Panc1 (cell line): ENCODE data around the gene PCIF1. TPM values are rescaled to one million over a fixed set of nuclear protein-coding genes. Genes with fewer than 3 reads are reported as not detected.
A peak's percentile ranks its signal among the peaks of the same experiment; 100 is the strongest.

Experiments
- ATAC-seq: fragments of 200-7000 bp; cut with Tn5 transposase; 2 replicates; pipeline ENCODE4 v1.9.1; 2020; ENCODE audit warnings: mild to moderate bottlenecking, moderate library complexity
- BruUV-seq: library from RNA; stranded (reverse); fragments of 400-500 nt; replicated peaks from 2 replicates; lab custom pipeline; 2021; lab: Mats Ljungman, UMichigan
- CTCF ChIA-PET: fragments of 300-600 bp; sonication (Branson Sonifier 250); formaldehyde crosslinking; loops from one replicate; lab custom pipeline; 2022; ENCODE audit warnings: antibody characterized with exemption; lab: Charles Lee
- POLR2A ChIA-PET: fragments of 300-600 bp; sonication (Branson Sonifier 250); formaldehyde crosslinking; loops from one replicate; lab custom pipeline; 2022; ENCODE audit warnings: antibody characterized with exemption; lab: Charles Lee
- DNase-seq: peaks from one replicate; pipeline ENCODE4 v3.0.0-alpha.2; 2010; ENCODE audit warnings: low read depth, low spot score
- H3K27ac ChIP-seq: 2 replicates; pipeline ENCODE4 v1.5.1; 2011; ENCODE audit warnings: mild to moderate bottlenecking, low read length, inconsistent platforms
- H3K27me3 ChIP-seq: fragments of 200-500 bp; sonication (Bioruptor generic); 2 replicates; pipeline ENCODE4 v1.6.0; 2014; ENCODE audit warnings: low read length, inconsistent platforms; ENCODE audit not compliant: control insufficient read depth, insufficient read depth
- H3K36me3 ChIP-seq: fragments of 200-500 bp; sonication (Bioruptor generic); 2 replicates; pipeline ENCODE4 v1.5.1; 2014; ENCODE audit warnings: inconsistent platforms, mild to moderate bottlenecking, low read length, moderate library complexity; ENCODE audit not compliant: control insufficient read depth, insufficient read depth
- H3K4me1 ChIP-seq: 2 replicates; pipeline ENCODE4 v1.5.1; 2011; ENCODE audit warnings: inconsistent platforms, mild to moderate bottlenecking, low read length, moderate library complexity; ENCODE audit not compliant: control insufficient read depth, insufficient read depth
- H3K4me3 ChIP-seq, 2 experiments: 2 replicates each; pipeline ENCODE4 v1.5.1; 2011 to 2012; ENCODE audit warnings: low read depth in 2 of 2, low read length in 2 of 2, mild to moderate bottlenecking in 2 of 2, inconsistent platforms in 1 of 2, moderate library complexity in 1 of 2
- H3K9me3 ChIP-seq: fragments of 200-500 bp; sonication (Bioruptor generic); 2 replicates; pipeline ENCODE4 v1.5.1; 2014; ENCODE audit warnings: low read depth, mild to moderate bottlenecking, inconsistent platforms, low read length, moderate library complexity; ENCODE audit not compliant: control insufficient read depth, insufficient read depth
- POLR2AphosphoS5 ChIP-seq: IDR thresholded peaks from 2 replicates; pipeline ENCODE4 v1.6.1; 2012; ENCODE audit warnings: mild to moderate bottlenecking, low read depth, low read length, moderate library complexity
- SIN3A ChIP-seq: IDR thresholded peaks from 2 replicates; pipeline ENCODE4 v1.6.1; 2012; ENCODE audit warnings: low read depth, mild to moderate bottlenecking, low read length, moderate library complexity, borderline replicate concordance; ENCODE audit not compliant: insufficient read depth
- TCF7L2 ChIP-seq: IDR thresholded peaks from 2 replicates; pipeline ENCODE4 v1.6.1; 2011; ENCODE audit warnings: mild to moderate bottlenecking, low read depth, low read length, inconsistent platforms
- in situ Hi-C: cut with HindIII; loops from 2 replicates; pipeline ENCODE4 v1.10.0; 2016; ENCODE audit warnings: low sequenced_read_pairs, low pct_unique_long_range_greater_than_20kb
- intact Hi-C: fragments of 100-400 bp; cut with micrococcal nuclease; formaldehyde crosslinking; loops from one replicate; pipeline ENCODE4 v1.10.0; 2022; ENCODE audit not compliant: unreplicated experiment
- total RNA-seq: library from RNA; stranded (reverse); gene quantifications from one replicate; pipeline ENCODE4 v1.2.1, GENCODE V29; 2021; ENCODE audit not compliant: unreplicated experiment
- TF ChIP-seq, protein P1 (sequence below), 2 experiments: IDR thresholded peaks; 2 replicates each; pipeline ENCODE4 v1.6.1; 2011 to 2012; ENCODE audit warnings: low read depth in 2 of 2, control low read depth in 1 of 2, low read length in 1 of 2, mild to moderate bottlenecking in 1 of 2, moderate library complexity in 1 of 2; ENCODE audit not compliant: insufficient read depth in 1 of 2
- TF ChIP-seq, protein P2 (sequence below): fragments of 450-650 bp; IDR thresholded peaks from 2 replicates; pipeline ENCODE4 v1.5.1; 2017; ENCODE audit warnings: mild to moderate bottlenecking

Gene PCIF1
- total RNA-seq, 1 experiment from 2014 or later, result 24.6 TPM

DNA sequence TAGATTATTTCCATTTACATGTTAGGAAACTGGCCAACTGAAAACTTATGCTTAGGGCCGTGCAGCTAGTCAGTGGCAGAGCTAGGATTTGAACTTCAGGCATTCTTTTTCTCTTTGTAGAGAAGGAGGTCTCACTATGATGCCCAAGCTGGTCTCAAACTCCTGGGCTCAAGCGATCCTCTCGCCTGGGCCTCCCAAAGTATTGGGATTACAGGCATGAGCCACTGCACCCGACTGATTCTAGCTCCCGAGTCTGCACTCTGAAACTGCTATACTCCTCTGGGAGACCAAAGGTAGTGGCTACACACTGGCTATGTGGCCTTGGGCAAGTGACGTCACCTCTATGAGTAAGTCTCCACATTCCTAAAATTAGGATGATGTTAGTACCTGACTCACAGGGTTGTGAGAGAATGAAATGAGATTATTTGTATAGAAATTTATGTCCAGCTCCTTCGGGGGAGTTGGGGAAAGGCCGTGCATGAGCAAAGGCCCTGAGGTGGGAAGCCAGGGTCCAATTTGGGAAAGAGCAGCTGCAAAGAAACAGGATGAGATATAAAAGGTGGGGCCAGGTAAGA lies 28.9 kb upstream of the PCIF1 start:
- TF ChIP-seq TCF7L2 (no peak), SIN3A (no peak), POLR2AphosphoS5 (no peak)
- TF ChIP-seq, protein P1, sequence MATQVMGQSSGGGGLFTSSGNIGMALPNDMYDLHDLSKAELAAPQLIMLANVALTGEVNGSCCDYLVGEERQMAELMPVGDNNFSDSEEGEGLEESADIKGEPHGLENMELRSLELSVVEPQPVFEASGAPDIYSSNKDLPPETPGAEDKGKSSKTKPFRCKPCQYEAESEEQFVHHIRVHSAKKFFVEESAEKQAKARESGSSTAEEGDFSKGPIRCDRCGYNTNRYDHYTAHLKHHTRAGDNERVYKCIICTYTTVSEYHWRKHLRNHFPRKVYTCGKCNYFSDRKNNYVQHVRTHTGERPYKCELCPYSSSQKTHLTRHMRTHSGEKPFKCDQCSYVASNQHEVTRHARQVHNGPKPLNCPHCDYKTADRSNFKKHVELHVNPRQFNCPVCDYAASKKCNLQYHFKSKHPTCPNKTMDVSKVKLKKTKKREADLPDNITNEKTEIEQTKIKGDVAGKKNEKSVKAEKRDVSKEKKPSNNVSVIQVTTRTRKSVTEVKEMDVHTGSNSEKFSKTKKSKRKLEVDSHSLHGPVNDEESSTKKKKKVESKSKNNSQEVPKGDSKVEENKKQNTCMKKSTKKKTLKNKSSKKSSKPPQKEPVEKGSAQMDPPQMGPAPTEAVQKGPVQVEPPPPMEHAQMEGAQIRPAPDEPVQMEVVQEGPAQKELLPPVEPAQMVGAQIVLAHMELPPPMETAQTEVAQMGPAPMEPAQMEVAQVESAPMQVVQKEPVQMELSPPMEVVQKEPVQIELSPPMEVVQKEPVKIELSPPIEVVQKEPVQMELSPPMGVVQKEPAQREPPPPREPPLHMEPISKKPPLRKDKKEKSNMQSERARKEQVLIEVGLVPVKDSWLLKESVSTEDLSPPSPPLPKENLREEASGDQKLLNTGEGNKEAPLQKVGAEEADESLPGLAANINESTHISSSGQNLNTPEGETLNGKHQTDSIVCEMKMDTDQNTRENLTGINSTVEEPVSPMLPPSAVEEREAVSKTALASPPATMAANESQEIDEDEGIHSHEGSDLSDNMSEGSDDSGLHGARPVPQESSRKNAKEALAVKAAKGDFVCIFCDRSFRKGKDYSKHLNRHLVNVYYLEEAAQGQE (IDR thresholded peaks at IDR 0.05; ENCODE audit: insufficient read depth in 1 of 2, low read depth in 2 of 2, low read length in 1 of 2), result no peak
- TF ChIP-seq, protein P2, sequence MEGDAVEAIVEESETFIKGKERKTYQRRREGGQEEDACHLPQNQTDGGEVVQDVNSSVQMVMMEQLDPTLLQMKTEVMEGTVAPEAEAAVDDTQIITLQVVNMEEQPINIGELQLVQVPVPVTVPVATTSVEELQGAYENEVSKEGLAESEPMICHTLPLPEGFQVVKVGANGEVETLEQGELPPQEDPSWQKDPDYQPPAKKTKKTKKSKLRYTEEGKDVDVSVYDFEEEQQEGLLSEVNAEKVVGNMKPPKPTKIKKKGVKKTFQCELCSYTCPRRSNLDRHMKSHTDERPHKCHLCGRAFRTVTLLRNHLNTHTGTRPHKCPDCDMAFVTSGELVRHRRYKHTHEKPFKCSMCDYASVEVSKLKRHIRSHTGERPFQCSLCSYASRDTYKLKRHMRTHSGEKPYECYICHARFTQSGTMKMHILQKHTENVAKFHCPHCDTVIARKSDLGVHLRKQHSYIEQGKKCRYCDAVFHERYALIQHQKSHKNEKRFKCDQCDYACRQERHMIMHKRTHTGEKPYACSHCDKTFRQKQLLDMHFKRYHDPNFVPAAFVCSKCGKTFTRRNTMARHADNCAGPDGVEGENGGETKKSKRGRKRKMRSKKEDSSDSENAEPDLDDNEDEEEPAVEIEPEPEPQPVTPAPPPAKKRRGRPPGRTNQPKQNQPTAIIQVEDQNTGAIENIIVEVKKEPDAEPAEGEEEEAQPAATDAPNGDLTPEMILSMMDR, result no peak
- ATAC-seq (peak; percentile 69), DNase-seq (peak; percentile 58)
- peaks cover 8% of the 10 kb centered on the region for H3K4me1 ChIP-seq
- in situ Hi-C loops, result no loop called here
- intact Hi-C loops, result no loop called here
- ChIA-PET POLR2A (interaction anchor here (1.1 kb wide), 1 partner anchor 19 kb away, joined by 6 read pairs; no protein-coding TSS in a partner anchor), CTCF (interaction anchor here (0.5 to 1.5 kb wide), 3 partner anchors 13 to 54 kb away, joined by 3 to 4 read pairs (median 3); no protein-coding TSS in a partner anchor)
- no peak overlapping the region for H3K4me3 ChIP-seq
- no TSS peak for BruUV-seq
- H3K27ac ChIP-seq, result no peak overlapping the region
- no peaks in the 10 kb centered on the region for H3K9me3 ChIP-seq
- no peaks in the 10 kb centered on the region for H3K27me3 ChIP-seq
- H3K36me3 ChIP-seq, result no peaks in the 10 kb centered on the region

DNA sequence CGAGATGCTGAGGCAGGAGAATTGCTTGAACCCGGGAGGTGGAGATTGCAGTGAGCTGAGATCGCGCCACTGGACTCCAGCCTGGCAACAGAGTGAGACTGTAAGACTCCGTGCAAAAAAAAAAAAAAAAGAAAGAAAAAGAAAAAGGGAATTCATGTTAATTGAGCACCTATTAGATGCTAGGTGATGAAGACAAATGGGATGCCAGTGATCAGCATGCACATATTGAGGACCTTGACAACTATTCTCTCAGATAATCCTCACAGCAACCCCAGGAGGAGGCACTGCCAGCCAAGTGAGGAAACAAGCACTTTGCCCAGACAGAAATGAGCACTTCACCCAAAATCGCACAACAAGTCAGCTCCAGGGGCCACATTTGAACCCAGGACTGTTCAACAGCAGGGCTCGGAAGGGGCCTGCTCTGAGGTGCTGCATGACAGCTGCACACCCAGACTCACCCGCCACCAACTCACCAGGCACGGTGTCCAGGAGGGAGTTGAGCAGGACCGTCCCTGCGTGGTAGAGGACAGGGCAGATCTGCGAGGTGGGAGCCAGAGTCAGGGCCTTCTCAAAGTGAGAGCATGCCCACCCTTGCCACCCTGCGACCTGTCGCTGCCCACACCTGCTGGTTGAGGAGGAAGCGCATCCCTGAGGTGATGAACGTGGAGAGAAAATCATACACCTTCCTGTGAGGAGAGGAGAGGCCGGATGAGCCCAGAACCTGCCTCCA lies 27.1 kb upstream of the PCIF1 start:
- no peak overlapping the region for H3K4me3 ChIP-seq
- no peaks in the 10 kb centered on the region for H3K9me3 ChIP-seq
- in situ Hi-C loops, result no loop called here
- H3K27ac ChIP-seq, result no peak overlapping the region
- ChIA-PET POLR2A (interaction anchor here (0.6 kb wide), 1 partner anchor 573 kb away, joined by 3 read pairs; no protein-coding TSS in a partner anchor), CTCF (no interaction called here)
- peaks cover 17% of the 10 kb centered on the region for H3K4me1 ChIP-seq
- intact Hi-C loops, result no loop called here
- TF ChIP-seq TCF7L2, result no peak
- TF ChIP-seq, protein P2, result no peak
- TF ChIP-seq SIN3A, result no peak
- TF ChIP-seq POLR2AphosphoS5, result no peak
- TF ChIP-seq, protein P1 (IDR thresholded peaks at IDR 0.05; ENCODE audit: insufficient read depth in 1 of 2, low read depth in 2 of 2, low read length in 1 of 2), result no peak
- DNase-seq, result no peak
- H3K27me3 ChIP-seq, result no peaks in the 10 kb centered on the region
- H3K36me3 ChIP-seq, result no peaks in the 10 kb centered on the region
- ATAC-seq, result no peak
- BruUV-seq, result no TSS peak
